Sciatic nerve (tissue), 2 donors: ENCODE results near the gene CFAP299. TPM values are rescaled to one million over a fixed set of nuclear protein-coding genes. Genes with fewer than 3 reads are reported as not detected.
"Not testable (repeated sequence)": the region's sequence is repeated elsewhere in the genome, so short reads cannot be mapped to it uniquely, and the experiment has no call there.

Experiments used
- ATAC-seq: fragments of 200-7000 bp; cut with Tn5 transposase; one replicate; pipeline ENCODE4 v1.9.1; 2020; ENCODE audit warnings: mild to moderate bottlenecking, moderate library complexity
- DNase-seq: peaks from one replicate; pipeline ENCODE4 v3.0.0-alpha.2; 2020; ENCODE audit warnings: low spot score
- intact Hi-C: fragments of 100-400 bp; cut with DNase I; formaldehyde crosslinking; loops from one replicate; pipeline ENCODE4 v1.14.2; 2022
- total RNA-seq: library from RNA; stranded (reverse); fragmentation: NEBNext Ultra II Directional; extraction: Animal tissue kit (Norgen Biotek cat#: 25700); gene quantifications from one replicate; pipeline ENCODE4 v1.2.1, GENCODE V29; 2021
- donor health status: DM: no; HTN: no; CAD: no.
- donor health status: DM: no; HTN: no; CAD: no.

The CFAP299 gene
- total RNA-seq, 1 donor from 2014 or later: 0.22 TPM

GRCh38 chr4:80322716-80323115 lies 12.8 kb upstream of the CFAP299 start:
- ATAC-seq (no peak), DNase-seq (no peak)
- intact Hi-C loops: no loop called here

- intact Hi-C loops: no loop called here
- DNase-seq (no peak), ATAC-seq (no peak)
Measured at GRCh38 chr4:80324171-80324570, 11.4 kb upstream of the CFAP299 start.

DNA sequence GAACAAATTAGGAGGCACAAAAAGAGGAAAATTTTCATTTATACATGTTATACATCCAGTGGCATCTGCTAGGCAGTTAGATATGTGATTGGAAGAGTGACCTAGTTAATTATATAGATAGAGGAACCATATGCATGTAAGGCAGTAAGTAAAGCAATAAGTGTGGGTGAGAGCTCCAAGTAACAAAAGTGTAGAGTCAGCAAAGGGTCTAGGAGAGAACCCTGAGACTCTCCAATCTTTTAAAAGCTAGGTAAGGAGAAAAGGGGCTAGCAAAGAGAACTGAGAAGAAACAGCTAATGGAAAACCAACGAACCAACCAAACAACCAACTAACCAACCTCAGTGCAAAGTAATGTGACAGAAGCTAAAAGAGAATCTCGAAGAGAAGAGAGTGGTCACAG lies 3.8 kb upstream of the CFAP299 start:
- ATAC-seq (no peak), DNase-seq (no peak)
- intact Hi-C loops: no loop called here

DNA sequence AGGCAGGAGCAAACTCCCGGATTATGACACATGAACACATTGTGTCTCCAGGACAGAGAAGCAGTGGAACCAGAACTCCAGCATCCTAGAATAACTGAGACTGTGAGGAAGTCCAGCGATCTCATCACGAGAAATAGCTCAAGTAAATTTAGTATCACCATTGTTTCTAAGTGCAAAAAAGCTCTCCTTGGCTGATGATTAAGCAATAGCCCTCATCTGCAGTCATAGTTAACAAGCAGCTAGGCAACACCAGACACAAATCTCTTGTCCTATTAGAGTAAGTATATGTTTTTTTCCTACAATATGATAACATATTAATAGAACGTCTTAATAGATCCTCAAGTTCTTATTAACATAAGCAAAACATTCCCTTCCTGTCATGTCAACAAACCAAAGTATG lies 2.4 kb upstream of the CFAP299 start:
- DNase-seq: no peak
- intact Hi-C loops: no loop called here
- ATAC-seq: no peak

- no peak for ATAC-seq
- no peak for DNase-seq
- intact Hi-C loops: no loop called here
Measured at GRCh38 chr4:80334568-80334967, 962 bp upstream of the CFAP299 start.

- no peak for DNase-seq
- no peak for ATAC-seq
- intact Hi-C loops: no loop called here
Measured at GRCh38 chr4:80335226-80335553, 340 bp upstream of the CFAP299 start.

DNA sequence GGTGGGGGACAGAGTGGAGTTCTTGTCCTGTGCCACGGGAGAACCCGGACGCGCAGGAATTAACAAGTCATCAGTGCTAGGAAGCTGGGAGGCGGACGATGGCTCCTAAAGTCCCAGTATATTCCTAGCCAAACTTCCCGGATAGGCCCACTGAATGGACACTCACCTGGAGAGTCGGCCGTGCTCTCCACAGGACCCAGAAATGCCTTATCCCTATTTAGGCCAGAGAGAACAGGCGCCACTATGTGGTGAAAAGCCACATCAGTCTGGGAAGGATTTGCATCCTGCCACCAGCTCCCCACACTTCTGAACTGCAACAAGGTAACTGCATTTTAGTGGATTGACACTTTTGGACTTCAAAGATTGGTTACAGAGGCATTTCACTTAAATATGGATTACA lies 1.1 kb downstream of the CFAP299 start:
- no peak for DNase-seq
- peak; percentile 44 for ATAC-seq
- intact Hi-C loops: no loop called here

GRCh38 chr4:80340036-80340435 lies 4.5 kb downstream of the CFAP299 start:
- no peak for DNase-seq
- peak; percentile 49 for ATAC-seq
- intact Hi-C loops: no loop called here

DNA sequence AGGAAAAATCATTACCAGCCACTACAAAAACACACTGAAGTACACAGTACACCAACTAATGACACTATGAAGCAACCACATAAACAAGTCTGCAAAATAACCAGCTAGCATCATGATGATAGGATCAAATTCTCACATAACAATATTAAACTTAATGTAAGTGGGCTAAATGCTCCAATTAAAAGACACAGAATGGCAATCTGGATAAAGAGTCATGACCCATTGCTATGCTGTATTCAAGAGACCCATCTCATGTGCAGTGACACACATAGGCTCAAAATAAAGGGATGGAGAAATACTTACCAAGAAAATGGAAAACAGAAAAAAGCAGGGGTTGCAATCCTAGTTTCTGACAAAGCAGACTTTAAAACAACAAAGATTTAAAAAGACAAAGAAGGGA lies 7.2 kb downstream of the CFAP299 start:
- DNase-seq, intact Hi-C loops, ATAC-seq: not testable (repeated sequence)

- DNase-seq (no peak), ATAC-seq (no peak)
- intact Hi-C loops: no loop called here
Measured at GRCh38 chr4:80343887-80344286, 8.4 kb downstream of the CFAP299 start.

- ATAC-seq: no peak
- DNase-seq: no peak
- intact Hi-C loops: no loop called here
Measured at GRCh38 chr4:80360084-80360483, 24.6 kb downstream of the CFAP299 start.

DNA sequence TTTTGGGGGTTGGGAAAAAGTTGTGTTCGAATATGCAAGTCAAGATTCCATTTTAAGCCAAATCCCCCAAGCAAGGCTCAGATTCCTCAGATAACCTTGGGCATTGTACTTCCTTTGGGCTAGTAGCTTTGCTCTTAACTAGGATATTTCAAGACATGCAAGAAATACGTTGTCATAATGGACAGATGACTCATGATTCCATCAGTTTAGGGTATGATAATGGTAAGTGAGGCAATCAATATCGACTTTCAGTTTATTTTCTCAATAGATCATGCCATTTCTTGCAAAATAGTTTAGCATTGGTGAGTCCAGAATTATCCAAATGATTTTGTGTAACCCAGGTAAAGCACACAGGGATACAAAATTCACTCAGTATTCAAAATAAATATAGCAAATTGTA lies 25.4 kb downstream of the CFAP299 start:
- intact Hi-C loops: no loop called here
- DNase-seq (no peak), ATAC-seq (no peak)

DNA sequence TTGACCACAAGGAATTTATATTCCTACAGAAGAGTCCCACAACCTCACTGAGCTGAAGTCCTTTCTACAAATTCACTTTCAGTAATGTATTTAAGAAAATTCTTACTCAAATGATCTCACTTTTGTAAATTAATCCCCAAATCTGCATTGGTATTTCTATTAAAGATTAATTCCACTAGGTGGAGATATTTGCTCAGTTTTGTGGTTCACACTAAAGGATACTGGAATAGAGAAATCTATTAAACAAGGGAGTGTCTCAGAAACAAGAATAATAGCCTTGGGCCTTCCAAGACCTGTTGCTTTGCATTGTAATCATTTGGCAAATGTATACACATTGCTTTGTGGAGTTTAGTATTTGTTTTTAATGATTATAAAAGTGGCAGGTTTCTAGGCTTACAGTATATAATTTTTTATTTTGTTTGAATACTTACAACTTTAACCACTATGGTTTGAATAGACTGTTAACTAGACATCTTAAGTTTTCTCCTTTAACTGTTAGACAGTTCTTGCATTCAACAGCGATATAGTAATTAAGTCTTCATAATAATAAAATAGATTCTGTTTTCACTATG lies 25.9 kb downstream of the CFAP299 start:
- peak; percentile 51 for ATAC-seq
- intact Hi-C loops: no loop called here
- DNase-seq: no peak

DNA sequence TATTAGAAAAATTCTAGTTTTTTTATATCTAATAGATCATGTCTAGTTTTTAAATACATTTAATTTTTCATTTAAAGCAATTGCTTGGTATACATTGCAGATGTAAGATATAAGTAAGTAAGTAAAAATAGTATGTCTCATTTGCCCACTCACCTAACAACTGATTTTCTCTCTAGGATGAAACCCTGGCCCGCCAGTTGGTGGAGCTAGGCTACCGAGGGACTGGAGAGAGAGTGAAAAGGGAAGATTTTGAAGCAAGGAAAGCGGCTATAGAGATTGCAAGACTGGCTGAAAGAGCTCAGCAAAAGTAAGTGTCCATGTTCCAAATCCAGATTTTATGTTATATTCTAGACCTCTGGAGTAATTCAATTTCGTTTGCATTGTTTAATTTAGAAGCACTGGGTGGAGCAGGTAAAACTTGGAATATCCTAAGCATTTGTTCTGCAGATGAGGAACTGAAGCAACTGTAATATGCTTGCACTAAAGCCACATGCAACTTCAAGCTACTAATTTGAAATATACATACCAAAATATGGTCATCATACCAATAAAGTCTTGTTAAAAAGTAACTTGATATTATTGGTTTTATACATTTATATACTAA lies 27.1 kb downstream of the CFAP299 start:
- intact Hi-C loops: no loop called here
- ATAC-seq: no peak

GRCh38 chr4:80365928-80366327 lies 30.4 kb downstream of the CFAP299 start:
- intact Hi-C loops: no loop called here
- no peak for DNase-seq
- peak; percentile 52 for ATAC-seq

More for the DNA sequence above, 27.1 kb downstream of the CFAP299 start:
- DNase-seq: no peak

DNA sequence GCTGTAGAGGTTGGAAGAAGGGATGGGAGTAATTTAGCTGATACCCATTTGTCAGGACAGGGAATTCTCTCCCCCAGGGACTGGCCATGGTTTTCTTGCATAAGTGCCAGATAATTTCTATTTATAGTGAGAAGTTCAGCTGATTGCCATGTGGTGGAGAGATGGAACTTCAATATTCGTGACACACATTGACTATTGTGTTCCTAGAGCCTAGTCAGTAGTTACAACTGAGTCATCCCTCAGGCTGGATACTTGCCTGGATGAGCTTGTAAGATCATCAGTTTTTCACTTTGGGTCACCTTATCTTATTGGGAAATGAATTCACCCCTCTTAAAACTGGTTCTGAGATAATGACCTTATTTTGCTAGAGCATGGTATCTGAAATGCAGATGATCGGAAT lies 32.2 kb downstream of the CFAP299 start:
- ATAC-seq (no peak), DNase-seq (no peak)
- intact Hi-C loops: no loop called here

DNA sequence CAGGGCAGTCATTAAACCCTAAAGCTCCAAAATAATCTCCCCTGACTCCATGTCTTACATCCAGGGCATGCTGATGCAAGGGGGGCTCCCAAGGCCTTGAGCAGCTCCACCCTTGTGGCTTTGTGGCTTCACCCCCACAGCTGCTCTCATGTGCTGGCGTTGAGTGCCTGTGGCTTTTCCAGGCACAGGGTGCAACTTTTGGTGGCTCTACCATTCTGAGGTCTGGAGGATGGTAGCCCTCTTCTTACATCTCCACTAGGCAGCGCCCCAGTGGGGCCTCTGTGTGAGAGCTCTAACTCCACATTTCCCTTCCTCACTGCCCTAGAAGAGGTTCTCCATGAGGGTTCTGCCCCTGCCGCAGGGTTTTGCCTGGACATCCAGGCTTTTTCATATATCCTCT lies 35.1 kb downstream of the CFAP299 start:
- DNase-seq: no peak
- intact Hi-C loops: no loop called here

DNA sequence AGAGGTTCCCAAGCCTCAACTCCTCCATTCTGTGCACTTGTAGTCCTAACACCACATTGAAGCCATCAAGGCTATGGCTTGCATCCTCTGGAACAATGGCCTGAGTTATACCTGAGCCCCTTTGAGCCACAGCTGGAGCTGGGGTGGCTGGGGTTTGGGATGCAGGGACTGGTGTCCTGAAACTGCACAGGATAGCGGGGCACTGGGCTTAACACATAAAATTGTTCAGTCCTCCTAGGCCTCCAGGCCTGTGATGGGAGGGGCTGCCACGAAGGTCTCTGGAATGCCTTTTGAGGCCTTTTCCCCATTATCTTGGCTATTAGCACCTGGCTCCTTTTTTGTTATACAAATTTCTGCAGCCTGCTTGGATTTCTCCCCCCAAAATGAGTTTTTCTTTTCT lies 35.5 kb downstream of the CFAP299 start:
- DNase-seq: no peak
- ATAC-seq: no peak
- intact Hi-C loops: no loop called here

More for the DNA sequence above, 35.1 kb downstream of the CFAP299 start:
- ATAC-seq: no peak

- DNase-seq (no peak), ATAC-seq (no peak)
- intact Hi-C loops: no loop called here
Measured at GRCh38 chr4:80374180-80374579, 38.6 kb downstream of the CFAP299 start.

DNA sequence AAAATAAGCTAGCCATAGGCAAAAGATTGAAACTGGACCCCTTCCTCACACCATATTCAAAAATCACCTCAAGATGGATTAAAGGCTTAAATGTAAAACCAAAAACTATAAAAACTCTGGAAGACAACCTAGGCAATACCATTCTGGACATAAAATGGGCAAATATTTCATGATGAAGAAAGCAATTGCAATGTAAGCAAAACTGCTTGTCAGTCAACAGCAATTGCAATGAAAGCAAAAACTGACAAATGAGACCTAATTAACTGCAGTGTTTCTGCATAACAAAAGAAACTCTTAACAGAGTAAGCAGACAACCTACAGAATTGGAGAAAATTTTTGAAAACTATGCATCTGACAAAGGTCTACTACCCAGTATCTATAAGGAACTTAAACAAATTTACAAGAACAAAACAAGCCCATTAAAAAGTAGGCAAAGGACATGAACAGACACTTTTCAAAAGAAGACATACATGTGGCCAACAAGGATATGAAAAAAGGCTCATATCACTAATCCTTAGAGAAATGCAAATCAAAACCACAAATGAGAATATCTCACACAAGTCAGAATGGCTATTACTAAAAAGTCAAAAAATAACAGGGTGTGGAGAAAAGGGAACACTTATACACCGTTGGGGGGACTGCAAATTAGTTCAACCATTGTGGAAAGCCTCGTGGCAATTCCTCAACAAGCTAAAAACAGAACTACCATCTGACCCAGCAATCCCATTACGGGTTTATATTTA lies 46.7 kb downstream of the CFAP299 start:
- DNase-seq: no peak
- no peak for ATAC-seq
- intact Hi-C loops: no loop called here
